Panc1 (cell line): ENCODE measurements around the gene MAGEL2.

Experiments used
- POLR2AphosphoS5 ChIP-seq: IDR thresholded peaks from 2 replicates; pipeline ENCODE4 v1.6.1; 2012; ENCODE audit warnings: mild to moderate bottlenecking, low read depth, low read length, moderate library complexity
- TF ChIP-seq, protein P1 (sequence below): fragments of 450-650 bp; IDR thresholded peaks from 2 replicates; pipeline ENCODE4 v1.5.1; 2017; ENCODE audit warnings: mild to moderate bottlenecking
- TF ChIP-seq, protein P2 (sequence below), 2 experiments: IDR thresholded peaks; 2 replicates each; pipeline ENCODE4 v1.6.1; 2011 to 2012; ENCODE audit warnings: low read depth in 2 of 2, control low read depth in 1 of 2, low read length in 1 of 2, mild to moderate bottlenecking in 1 of 2, moderate library complexity in 1 of 2; ENCODE audit not compliant: insufficient read depth in 1 of 2

- TF ChIP-seq, protein P1, sequence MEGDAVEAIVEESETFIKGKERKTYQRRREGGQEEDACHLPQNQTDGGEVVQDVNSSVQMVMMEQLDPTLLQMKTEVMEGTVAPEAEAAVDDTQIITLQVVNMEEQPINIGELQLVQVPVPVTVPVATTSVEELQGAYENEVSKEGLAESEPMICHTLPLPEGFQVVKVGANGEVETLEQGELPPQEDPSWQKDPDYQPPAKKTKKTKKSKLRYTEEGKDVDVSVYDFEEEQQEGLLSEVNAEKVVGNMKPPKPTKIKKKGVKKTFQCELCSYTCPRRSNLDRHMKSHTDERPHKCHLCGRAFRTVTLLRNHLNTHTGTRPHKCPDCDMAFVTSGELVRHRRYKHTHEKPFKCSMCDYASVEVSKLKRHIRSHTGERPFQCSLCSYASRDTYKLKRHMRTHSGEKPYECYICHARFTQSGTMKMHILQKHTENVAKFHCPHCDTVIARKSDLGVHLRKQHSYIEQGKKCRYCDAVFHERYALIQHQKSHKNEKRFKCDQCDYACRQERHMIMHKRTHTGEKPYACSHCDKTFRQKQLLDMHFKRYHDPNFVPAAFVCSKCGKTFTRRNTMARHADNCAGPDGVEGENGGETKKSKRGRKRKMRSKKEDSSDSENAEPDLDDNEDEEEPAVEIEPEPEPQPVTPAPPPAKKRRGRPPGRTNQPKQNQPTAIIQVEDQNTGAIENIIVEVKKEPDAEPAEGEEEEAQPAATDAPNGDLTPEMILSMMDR: no peak
- TF ChIP-seq, protein P2, sequence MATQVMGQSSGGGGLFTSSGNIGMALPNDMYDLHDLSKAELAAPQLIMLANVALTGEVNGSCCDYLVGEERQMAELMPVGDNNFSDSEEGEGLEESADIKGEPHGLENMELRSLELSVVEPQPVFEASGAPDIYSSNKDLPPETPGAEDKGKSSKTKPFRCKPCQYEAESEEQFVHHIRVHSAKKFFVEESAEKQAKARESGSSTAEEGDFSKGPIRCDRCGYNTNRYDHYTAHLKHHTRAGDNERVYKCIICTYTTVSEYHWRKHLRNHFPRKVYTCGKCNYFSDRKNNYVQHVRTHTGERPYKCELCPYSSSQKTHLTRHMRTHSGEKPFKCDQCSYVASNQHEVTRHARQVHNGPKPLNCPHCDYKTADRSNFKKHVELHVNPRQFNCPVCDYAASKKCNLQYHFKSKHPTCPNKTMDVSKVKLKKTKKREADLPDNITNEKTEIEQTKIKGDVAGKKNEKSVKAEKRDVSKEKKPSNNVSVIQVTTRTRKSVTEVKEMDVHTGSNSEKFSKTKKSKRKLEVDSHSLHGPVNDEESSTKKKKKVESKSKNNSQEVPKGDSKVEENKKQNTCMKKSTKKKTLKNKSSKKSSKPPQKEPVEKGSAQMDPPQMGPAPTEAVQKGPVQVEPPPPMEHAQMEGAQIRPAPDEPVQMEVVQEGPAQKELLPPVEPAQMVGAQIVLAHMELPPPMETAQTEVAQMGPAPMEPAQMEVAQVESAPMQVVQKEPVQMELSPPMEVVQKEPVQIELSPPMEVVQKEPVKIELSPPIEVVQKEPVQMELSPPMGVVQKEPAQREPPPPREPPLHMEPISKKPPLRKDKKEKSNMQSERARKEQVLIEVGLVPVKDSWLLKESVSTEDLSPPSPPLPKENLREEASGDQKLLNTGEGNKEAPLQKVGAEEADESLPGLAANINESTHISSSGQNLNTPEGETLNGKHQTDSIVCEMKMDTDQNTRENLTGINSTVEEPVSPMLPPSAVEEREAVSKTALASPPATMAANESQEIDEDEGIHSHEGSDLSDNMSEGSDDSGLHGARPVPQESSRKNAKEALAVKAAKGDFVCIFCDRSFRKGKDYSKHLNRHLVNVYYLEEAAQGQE (IDR thresholded peaks at IDR 0.05; ENCODE audit: insufficient read depth in 1 of 2, low read depth in 2 of 2, low read length in 1 of 2): no peak
- no peak for TF ChIP-seq POLR2AphosphoS5
Observed at GRCh38 chr15:23602124-23602523, 45.5 kb downstream of the MAGEL2 start.
